Kidney (tissue), 14 donors: ENCODE results near the gene POSTN. TPM values are rescaled to one million over a fixed set of nuclear protein-coding genes. Genes with fewer than 3 reads are reported as not detected.

Experiments used
- DNase-seq, 5 donors: peaks; one replicate each; pipeline ENCODE4 v3.0.0-alpha.2; 2013 to 2020
- FAIRE-seq: peaks from 2 replicates; lab custom pipeline; 2012; peaks lifted over from hg19 to GRCh38; lab: Jason Lieb, UNC
- H3K27ac ChIP-seq, 2 donors: one replicate each; pipeline ENCODE4 v1.7.0; 2013; ENCODE audit warnings: low read depth in 2 of 2, low read length in 2 of 2, inconsistent platforms in 1 of 2
- H3K27me3 ChIP-seq: one replicate; pipeline ENCODE4 v1.7.1; 2013; ENCODE audit warnings: low read length, inconsistent platforms; ENCODE audit not compliant: control insufficient read depth, insufficient read depth
- H3K36me3 ChIP-seq, 3 donors: one replicate each; pipeline versions ENCODE4 v1.7.0 to v1.7.1; 2013; ENCODE audit warnings: low read length in 3 of 3, control low read depth in 1 of 3, inconsistent platforms in 1 of 3; ENCODE audit not compliant: insufficient read depth in 3 of 3, control insufficient read depth in 2 of 3
- H3K4me1 ChIP-seq, 3 donors: one replicate each; pipeline versions ENCODE4 v1.7.0 to v1.7.1; 2013; ENCODE audit warnings: low read length in 3 of 3, inconsistent platforms in 1 of 3, low read depth in 1 of 3; ENCODE audit not compliant: control insufficient read depth in 2 of 3, insufficient read depth in 2 of 3
- H3K4me3 ChIP-seq, 3 donors: one replicate each; pipeline versions ENCODE4 v1.7.0 to v1.8.1; 2013; ENCODE audit warnings: low read length in 3 of 3, control low read depth in 1 of 3, inconsistent platforms in 1 of 3
- H3K9ac ChIP-seq, 3 donors: one replicate each; pipeline versions ENCODE4 v1.7.0 to v1.7.1; 2013; ENCODE audit warnings: low read length in 3 of 3, control low read depth in 1 of 3, inconsistent platforms in 1 of 3
- H3K9me3 ChIP-seq, 3 donors: one replicate each; pipeline versions ENCODE4 v1.7.0 to v1.7.1; 2013; ENCODE audit warnings: low read length in 3 of 3, control low read depth in 1 of 3, inconsistent platforms in 1 of 3; ENCODE audit not compliant: control insufficient read depth in 2 of 3, insufficient read depth in 1 of 3
- intact Hi-C: fragments of 100-400 bp; cut with DNase I; formaldehyde crosslinking; loops from one replicate; pipeline ENCODE4 v1.11.1; 2022
- polyA plus RNA-seq: library from polyadenylated mRNA; stranded (reverse); fragments of 350-450 nt; fragmentation: Illumina TruSeq; extraction: RNeasy Lipid Tissue Mini Kit (QIAGEN cat#74804); gene quantifications from one replicate; pipeline ENCODE4 v1.2.3, GENCODE V29; 2014; ENCODE audit warnings: low read depth, low replicate concordance; ENCODE audit not compliant: insufficient read depth
- total RNA-seq: library from RNA; stranded (reverse); fragmentation: NEBNext Ultra II Directional; extraction: Animal tissue kit (Norgen Biotek cat#: 25700); gene quantifications from one replicate; pipeline ENCODE4 v1.2.1, GENCODE V29; 2021
- TF ChIP-seq, protein P1 (sequence below): IDR thresholded peaks from 3 replicates; pipeline ENCODE4 v1.5.1; 2012; ENCODE audit warnings: mild to moderate bottlenecking, moderate library complexity, borderline replicate concordance; ENCODE audit not compliant: insufficient read depth; ENCODE audit errors: extremely low read depth
- donor health status: control.
- donor health status: control.
- donor health status: control.
- donor health status: control.
- donor health status: control.
- donor health status: DM: yes; HTN: yes; CAD: no.
- donor health status: Normal renal cell carcinoma (clear cell type).

The POSTN gene
- total and polyA plus RNA-seq, 2 donors from 2014 or later, result 13.1 to 49.7 TPM

DNA sequence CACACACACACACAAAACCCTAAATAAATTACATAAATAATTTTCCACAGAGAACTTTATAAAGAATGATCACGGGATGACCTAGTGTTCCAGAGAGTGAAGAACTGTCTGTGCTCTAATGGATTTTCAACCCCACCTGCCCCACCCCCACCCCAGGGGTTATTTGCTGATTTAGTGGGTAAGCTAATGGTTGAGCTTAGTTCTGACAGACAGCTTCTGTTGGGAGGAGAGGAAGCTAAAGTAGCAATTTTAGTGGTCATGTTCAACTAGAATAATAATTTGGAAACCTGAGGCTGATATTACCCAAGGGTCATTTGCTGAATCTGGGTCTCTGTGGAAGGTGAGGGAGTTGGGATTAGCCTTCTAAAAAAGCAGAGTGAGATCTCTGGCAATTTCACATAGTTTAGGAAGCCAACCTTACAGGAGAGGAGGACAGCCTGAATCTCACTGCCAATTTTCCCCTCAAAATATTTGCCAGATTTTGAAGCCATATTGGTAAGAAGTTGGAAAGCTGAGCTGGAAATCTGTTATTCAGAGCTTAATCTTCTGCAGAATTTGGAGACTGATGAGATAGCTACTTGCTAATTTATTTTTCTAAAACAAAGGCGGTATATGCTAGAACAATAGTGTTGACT is 68.7 kb downstream of the POSTN start:
- intact Hi-C loops, result no loop called here
- Histone ChIP-seq H3K27me3 (no peaks in the 10 kb centered on the region), H3K4me3 (no peak overlapping the region), H3K36me3 (no peaks in the 10 kb centered on the region), H3K9me3 (peaks cover 0 to 6% (median 0%) of the 10 kb centered on the region in 3 donors), H3K9ac (no peak overlapping the region), H3K27ac (no peak overlapping the region), H3K4me1 (no peaks in the 10 kb centered on the region)
- TF ChIP-seq, protein P1, sequence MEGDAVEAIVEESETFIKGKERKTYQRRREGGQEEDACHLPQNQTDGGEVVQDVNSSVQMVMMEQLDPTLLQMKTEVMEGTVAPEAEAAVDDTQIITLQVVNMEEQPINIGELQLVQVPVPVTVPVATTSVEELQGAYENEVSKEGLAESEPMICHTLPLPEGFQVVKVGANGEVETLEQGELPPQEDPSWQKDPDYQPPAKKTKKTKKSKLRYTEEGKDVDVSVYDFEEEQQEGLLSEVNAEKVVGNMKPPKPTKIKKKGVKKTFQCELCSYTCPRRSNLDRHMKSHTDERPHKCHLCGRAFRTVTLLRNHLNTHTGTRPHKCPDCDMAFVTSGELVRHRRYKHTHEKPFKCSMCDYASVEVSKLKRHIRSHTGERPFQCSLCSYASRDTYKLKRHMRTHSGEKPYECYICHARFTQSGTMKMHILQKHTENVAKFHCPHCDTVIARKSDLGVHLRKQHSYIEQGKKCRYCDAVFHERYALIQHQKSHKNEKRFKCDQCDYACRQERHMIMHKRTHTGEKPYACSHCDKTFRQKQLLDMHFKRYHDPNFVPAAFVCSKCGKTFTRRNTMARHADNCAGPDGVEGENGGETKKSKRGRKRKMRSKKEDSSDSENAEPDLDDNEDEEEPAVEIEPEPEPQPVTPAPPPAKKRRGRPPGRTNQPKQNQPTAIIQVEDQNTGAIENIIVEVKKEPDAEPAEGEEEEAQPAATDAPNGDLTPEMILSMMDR, result no peak
- DNase-seq (no peak), FAIRE-seq (no peak)

DNA sequence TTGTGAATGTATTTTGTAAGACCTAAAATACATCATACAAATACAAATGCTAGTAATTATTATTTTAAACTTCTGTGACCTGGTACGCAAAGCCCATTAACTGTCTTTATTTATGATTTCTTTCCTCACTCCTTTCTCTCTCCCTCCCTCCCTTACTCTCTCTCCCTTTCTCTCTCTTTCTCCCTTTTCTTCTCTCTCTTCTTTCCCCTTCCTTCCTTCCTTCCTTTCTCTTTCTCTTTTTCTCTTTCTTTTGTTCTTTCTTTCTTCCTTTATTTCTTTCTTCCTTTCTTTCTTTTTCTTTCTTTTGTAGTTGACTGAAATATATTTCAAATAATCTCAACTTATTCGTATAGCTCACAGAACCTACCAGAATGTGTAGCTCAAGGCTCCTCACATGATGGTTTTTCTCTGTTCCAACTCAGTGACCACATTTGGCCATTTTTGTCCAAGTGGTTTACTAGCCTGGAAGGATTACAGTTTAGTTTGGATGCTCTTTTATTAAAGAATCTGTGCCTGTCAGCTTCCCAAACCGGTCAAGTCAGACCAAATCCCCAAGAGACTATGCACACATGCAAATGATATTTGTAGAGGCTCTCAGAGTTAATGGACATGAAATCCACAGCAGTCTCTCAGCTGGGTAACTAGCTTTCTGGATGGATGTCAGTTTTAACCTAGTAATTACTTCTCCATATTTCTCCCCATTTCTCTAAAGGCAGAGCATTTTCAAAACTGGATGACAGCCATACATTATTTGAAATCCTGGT is 71.7 kb downstream of the POSTN start:
- no peaks in the 10 kb centered on the region for H3K4me1 ChIP-seq
- H3K27me3 ChIP-seq, result no peaks in the 10 kb centered on the region
- FAIRE-seq (no peak), DNase-seq (peak in 1 of 5 donors; percentile 16)
- intact Hi-C loops, result no loop called here
- no peaks in the 10 kb centered on the region for H3K36me3 ChIP-seq
- H3K27ac ChIP-seq, result no peak overlapping the region
- TF ChIP-seq, protein P1, result no peak
- H3K9ac ChIP-seq, result no peak overlapping the region
- peaks cover 0 to 6% (median 0%) of the 10 kb centered on the region in 3 donors for H3K9me3 ChIP-seq
- no peak overlapping the region for H3K4me3 ChIP-seq

DNA sequence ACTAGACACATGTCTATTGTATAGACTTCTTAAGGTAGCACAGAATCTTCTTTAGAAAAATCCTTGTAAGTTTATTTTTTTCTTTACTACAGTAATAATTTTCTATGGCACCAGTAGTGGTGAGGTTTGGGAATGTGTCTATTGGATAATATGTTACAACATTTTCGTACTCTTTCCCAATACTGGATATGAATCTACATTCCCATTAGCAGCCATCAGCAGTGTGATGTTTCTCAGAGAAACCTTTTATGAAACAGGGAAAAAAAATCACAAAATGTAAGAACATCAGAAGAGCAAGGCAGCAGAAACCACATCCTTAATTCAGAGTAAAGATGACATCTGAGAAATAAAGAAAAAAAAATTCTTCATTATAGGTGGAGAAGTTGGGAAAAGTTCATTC is 83.3 kb downstream of the POSTN start:
- no peak overlapping the region for H3K4me3 ChIP-seq
- H3K4me1 ChIP-seq, result no peaks in the 10 kb centered on the region
- TF ChIP-seq, protein P1, result no peak
- no peak overlapping the region for H3K27ac ChIP-seq
- no peak overlapping the region for H3K9ac ChIP-seq
- H3K27me3 ChIP-seq, result no peaks in the 10 kb centered on the region
- FAIRE-seq (no peak), DNase-seq (no peak)
- intact Hi-C loops, result no loop called here
- no peaks in the 10 kb centered on the region for H3K9me3 ChIP-seq
- no peaks in the 10 kb centered on the region for H3K36me3 ChIP-seq
